Central memory CD8-positive, alpha-beta T cell (primary cell): ENCODE results near the gene SRC.

Source experiments
- ATAC-seq: fragments of 150-1000 bp; cut with Tn5 transposase; replicated peaks from 2 replicates; pipeline ENCODE4 v1.10.0; 2022; ENCODE audit warnings: mild to moderate bottlenecking, moderate FRiP score, moderate number of reproducible peaks; ENCODE audit not compliant: poor library complexity, severe bottlenecking; ENCODE audit errors: extremely low read depth
- DNase-seq, 2 donors: peaks; one replicate each; pipeline ENCODE4 v3.0.0; 2021; ENCODE audit warnings: low spot score in 2 of 2
- H3K27ac Mint-ChIP-seq: one replicate; pipeline ENCODE4 v1.8.0; 2022; ENCODE audit warnings: low read depth, mild to moderate bottlenecking, moderate library complexity, mixed read lengths
- H3K27me3 Mint-ChIP-seq: one replicate; pipeline ENCODE4 v1.8.0; 2022; ENCODE audit warnings: mixed read lengths
- H3K36me3 Mint-ChIP-seq: one replicate; pipeline ENCODE4 v1.8.0; 2022; ENCODE audit warnings: mild to moderate bottlenecking, moderate library complexity, mixed read lengths; ENCODE audit not compliant: insufficient read depth
- H3K4me1 Mint-ChIP-seq: one replicate; pipeline ENCODE4 v1.8.0; 2022; ENCODE audit warnings: mixed read lengths
- H3K4me3 Mint-ChIP-seq: one replicate; pipeline ENCODE4 v1.8.0; 2022; ENCODE audit warnings: mild to moderate bottlenecking, moderate library complexity, mixed read lengths
- H3K9me3 Mint-ChIP-seq: one replicate; pipeline ENCODE4 v1.8.0; 2022; ENCODE audit warnings: mixed read lengths

SRC gene

GRCh38 chr20:37445041-37445440 lies 99.1 kb downstream of the SRC start:
- no peak for ATAC-seq
- Mint-ChIP-seq H3K4me1 (no peaks in the 10 kb centered on the region), H3K9me3 (no peaks in the 10 kb centered on the region), H3K27ac (no peak overlapping the region), H3K36me3 (no peaks in the 10 kb centered on the region), H3K4me3 (no peak overlapping the region), H3K27me3 (peaks cover 3% of the 10 kb centered on the region)
- no peak for DNase-seq

GRCh38 chr20:37446286-37447032 lies 100.5 kb downstream of the SRC start:
- H3K9me3 Mint-ChIP-seq, result no peaks in the 10 kb centered on the region
- H3K4me1 Mint-ChIP-seq, result no peaks in the 10 kb centered on the region
- no peaks in the 10 kb centered on the region for H3K36me3 Mint-ChIP-seq
- ATAC-seq (no peak), DNase-seq (no peak)
- no peak overlapping the region for H3K27ac Mint-ChIP-seq
- no peaks in the 10 kb centered on the region for H3K27me3 Mint-ChIP-seq
- no peak overlapping the region for H3K4me3 Mint-ChIP-seq

DNA sequence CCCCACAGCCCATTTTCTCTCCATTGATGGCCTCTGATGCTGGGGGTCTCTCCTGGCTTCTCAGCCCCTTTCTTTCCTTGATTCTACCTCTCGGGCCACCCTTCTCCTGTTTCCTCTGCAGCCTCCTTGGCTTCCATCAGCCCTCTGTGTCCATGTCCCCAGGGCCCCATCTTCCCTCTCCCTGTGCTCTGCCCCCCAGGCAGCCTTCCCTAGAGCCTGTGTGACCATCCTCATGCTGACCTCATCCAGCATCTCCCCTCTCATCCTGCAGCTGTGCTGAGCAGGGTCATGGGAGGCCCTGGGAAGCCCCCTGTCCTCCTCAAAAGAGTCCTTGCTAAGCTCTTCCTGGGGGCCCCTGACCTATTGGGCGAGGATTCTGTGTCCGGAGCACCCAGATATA lies 101.7 kb downstream of the SRC start:
- H3K27me3 Mint-ChIP-seq, result no peaks in the 10 kb centered on the region

DNA sequence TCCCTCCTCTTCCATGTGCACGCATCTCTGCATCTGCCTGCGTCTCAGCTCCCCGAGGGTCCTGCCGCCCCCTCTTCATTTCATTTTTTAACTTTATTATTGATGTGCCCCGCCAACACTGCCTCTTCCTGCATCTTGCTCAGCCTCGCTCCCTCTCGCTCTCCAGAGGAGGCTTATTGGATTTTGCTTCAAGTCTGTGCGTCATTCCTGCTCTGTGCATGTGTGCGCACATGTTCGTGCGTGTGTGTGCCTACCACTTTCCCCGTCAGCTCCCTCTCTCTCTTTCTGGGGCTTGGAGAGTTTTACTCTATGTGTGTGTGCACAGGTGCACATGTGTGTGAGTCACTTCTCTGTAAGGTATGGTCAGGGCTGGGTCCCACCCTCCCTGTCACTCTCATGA lies 103.3 kb downstream of the SRC start:
- Mint-ChIP-seq H3K36me3 (no peaks in the 10 kb centered on the region), H3K4me3 (no peak overlapping the region), H3K27me3 (peaks cover 9% of the 10 kb centered on the region), H3K4me1 (no peaks in the 10 kb centered on the region), H3K9me3 (peaks cover 4% of the 10 kb centered on the region), H3K27ac (no peak overlapping the region)
- no peak for DNase-seq
- no peak for ATAC-seq

More for the DNA sequence above, 101.7 kb downstream of the SRC start:
- H3K4me3 Mint-ChIP-seq, result no peak overlapping the region
- H3K36me3 Mint-ChIP-seq, result no peaks in the 10 kb centered on the region
- DNase-seq (no peak), ATAC-seq (no peak)
- H3K4me1 Mint-ChIP-seq, result no peaks in the 10 kb centered on the region
- H3K9me3 Mint-ChIP-seq, result no peaks in the 10 kb centered on the region
- H3K27ac Mint-ChIP-seq, result no peak overlapping the region

DNA sequence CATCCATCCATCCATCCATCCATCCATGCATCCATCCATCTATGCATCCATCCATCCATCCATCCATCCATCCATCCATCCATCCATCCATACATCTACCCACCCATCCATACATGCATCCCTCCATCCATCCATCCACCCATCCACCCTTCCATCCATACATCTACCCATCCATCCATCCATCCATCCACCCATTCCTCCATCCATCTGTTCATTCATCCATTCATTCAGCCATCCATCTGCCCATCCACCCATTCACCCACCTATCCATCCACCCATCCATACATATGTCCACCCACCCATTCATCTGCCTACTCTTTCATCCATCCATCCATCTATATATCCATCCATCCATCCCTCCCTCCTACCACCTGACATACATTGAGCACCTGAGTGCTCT lies 104.4 kb downstream of the SRC start:
- no peak overlapping the region for H3K4me3 Mint-ChIP-seq
- DNase-seq (no peak), ATAC-seq (no peak)
- peaks cover 6% of the 10 kb centered on the region for H3K9me3 Mint-ChIP-seq
- no peaks in the 10 kb centered on the region for H3K4me1 Mint-ChIP-seq
- H3K27me3 Mint-ChIP-seq, result peaks cover 13% of the 10 kb centered on the region
- H3K27ac Mint-ChIP-seq, result no peak overlapping the region
- no peaks in the 10 kb centered on the region for H3K36me3 Mint-ChIP-seq

DNA sequence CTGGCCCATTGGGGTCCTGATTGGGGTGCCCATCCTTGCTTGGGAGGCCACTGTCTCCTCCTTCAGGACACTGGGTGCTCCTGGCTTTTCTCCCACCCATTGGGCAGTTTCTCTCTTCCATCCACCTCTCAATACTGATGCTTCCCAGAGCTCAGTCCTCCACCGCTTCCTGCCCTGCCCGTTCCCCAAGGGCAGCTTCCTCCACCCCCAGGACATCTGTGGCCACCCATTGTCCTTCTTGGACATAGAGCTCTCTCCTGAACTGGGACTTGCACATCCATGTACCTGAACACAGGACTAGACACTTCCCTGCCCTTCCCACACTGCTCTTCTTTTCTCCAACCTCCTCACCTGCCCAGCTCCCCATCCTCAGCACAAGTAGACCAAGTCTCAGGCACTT lies 105.7 kb downstream of the SRC start:
- no peak overlapping the region for H3K4me3 Mint-ChIP-seq
- no peaks in the 10 kb centered on the region for H3K4me1 Mint-ChIP-seq

GRCh38 chr20:37452236-37452635 lies 106.3 kb downstream of the SRC start:
- ATAC-seq (no peak), DNase-seq (no peak)
- H3K36me3 Mint-ChIP-seq, result no peaks in the 10 kb centered on the region
- no peak overlapping the region for H3K4me3 Mint-ChIP-seq
- peaks cover 13% of the 10 kb centered on the region for H3K27me3 Mint-ChIP-seq
- no peak overlapping the region for H3K27ac Mint-ChIP-seq
- no peaks in the 10 kb centered on the region for H3K4me1 Mint-ChIP-seq
- H3K9me3 Mint-ChIP-seq, result peaks cover 6% of the 10 kb centered on the region

More for the DNA sequence above, 105.7 kb downstream of the SRC start:
- Mint-ChIP-seq H3K36me3 (no peaks in the 10 kb centered on the region), H3K27me3 (peaks cover 13% of the 10 kb centered on the region), H3K9me3 (peaks cover 6% of the 10 kb centered on the region), H3K27ac (no peak overlapping the region)
- DNase-seq, result no peak
- no peak for ATAC-seq

DNA sequence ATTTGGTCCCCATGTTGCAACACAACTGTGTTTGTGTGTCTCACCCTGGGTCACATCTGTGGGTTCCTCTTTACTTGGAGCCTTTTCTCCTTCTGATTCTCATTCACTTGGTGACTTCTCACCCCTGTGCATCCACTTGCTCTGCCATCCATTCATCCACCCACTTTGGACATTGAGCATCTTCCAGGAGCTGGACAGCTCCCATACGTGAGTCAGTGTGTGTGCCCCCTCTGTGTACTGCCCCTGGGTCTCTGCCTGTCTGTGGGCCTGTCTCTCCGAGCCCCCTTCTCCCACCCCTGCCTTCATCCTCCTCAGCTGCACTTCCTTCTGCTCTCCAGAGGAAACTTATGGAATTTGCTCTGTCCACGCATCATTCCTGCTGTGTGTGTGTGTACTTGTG lies 107.3 kb downstream of the SRC start:
- Mint-ChIP-seq H3K27ac (no peak overlapping the region), H3K4me1 (no peaks in the 10 kb centered on the region)

DNA sequence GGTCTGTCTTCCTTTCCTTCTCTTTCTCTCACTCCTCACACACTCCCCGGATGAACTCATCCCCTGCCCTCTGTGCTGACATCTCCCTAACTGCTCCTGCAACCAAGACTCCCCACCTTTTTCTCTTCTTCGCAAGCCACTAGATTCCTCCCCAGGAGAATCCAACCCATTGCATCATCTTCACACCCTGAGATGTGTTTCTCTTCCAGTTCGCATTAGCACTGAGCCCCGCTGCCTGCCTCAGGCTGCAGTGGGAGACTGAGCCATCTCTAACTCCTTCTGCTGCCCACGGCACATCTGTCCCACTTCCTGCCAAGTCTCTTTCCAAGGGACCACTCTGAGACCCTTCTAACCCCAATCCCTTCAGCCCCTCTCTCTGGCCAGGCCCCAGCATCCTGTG lies 107.9 kb downstream of the SRC start:
- Mint-ChIP-seq H3K36me3 (peaks cover 3% of the 10 kb centered on the region), H3K27me3 (peaks cover 21% of the 10 kb centered on the region), H3K27ac (no peak overlapping the region), H3K9me3 (peaks cover 6% of the 10 kb centered on the region), H3K4me1 (no peaks in the 10 kb centered on the region), H3K4me3 (no peak overlapping the region)
- DNase-seq, result no peak
- ATAC-seq, result no peak

More for the DNA sequence above, 107.3 kb downstream of the SRC start:
- DNase-seq (no peak), ATAC-seq (no peak)
- peaks cover 15% of the 10 kb centered on the region for H3K27me3 Mint-ChIP-seq
- peaks cover 6% of the 10 kb centered on the region for H3K9me3 Mint-ChIP-seq
- peaks cover 3% of the 10 kb centered on the region for H3K36me3 Mint-ChIP-seq
- H3K4me3 Mint-ChIP-seq, result no peak overlapping the region

DNA sequence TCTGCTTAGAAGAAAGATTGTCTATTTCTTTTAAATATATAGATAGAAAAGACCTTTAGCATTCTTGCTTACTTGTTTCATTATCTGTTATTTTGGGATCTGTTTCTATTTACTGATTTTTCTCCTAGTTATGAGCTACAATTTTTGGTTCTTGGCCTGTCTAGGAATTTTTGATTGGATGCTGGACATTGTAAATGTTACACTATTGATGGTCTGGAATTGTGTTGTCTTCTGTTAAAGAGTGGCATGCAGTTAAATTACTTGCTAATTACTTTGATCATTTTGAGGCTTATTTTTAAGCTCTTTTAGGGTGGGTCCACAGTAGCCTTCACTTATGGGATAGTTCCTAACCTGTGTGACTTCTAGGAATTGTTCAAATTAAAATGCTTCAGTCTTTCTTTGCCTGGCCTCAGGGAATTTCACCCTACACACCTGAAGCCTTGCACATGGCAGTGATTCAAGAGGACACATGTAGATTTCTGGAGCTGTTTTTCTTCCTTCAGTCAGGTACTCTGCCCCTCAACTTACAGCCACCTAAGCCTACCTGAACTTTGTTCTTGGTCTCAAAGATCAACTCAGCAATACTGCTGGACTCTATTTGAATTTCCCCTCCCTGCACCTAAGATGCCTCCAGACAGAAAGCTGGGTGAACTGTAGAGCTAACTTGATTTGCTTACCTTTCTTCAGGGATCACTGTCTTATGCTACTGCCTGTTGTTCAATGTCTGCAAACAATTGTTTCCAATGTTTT lies 108.9 kb downstream of the SRC start:
- no peaks in the 10 kb centered on the region for H3K4me1 Mint-ChIP-seq
- peaks cover 26% of the 10 kb centered on the region for H3K27me3 Mint-ChIP-seq
- peaks cover 3% of the 10 kb centered on the region for H3K36me3 Mint-ChIP-seq
- ATAC-seq (no peak), DNase-seq (no peak)
- no peak overlapping the region for H3K27ac Mint-ChIP-seq
- peaks cover 6% of the 10 kb centered on the region for H3K9me3 Mint-ChIP-seq
- no peak overlapping the region for H3K4me3 Mint-ChIP-seq
